HG03097 (cell line): ENCODE measurements around the gene ZNF366.

Experiments
- ATAC-seq: cut with Tn5 transposase; IDR thresholded peaks from one replicate; pipeline ENCODE4 v1.9.1; 2021; ENCODE audit not compliant: unreplicated experiment, low FRiP score

ZNF366 gene, protein sequence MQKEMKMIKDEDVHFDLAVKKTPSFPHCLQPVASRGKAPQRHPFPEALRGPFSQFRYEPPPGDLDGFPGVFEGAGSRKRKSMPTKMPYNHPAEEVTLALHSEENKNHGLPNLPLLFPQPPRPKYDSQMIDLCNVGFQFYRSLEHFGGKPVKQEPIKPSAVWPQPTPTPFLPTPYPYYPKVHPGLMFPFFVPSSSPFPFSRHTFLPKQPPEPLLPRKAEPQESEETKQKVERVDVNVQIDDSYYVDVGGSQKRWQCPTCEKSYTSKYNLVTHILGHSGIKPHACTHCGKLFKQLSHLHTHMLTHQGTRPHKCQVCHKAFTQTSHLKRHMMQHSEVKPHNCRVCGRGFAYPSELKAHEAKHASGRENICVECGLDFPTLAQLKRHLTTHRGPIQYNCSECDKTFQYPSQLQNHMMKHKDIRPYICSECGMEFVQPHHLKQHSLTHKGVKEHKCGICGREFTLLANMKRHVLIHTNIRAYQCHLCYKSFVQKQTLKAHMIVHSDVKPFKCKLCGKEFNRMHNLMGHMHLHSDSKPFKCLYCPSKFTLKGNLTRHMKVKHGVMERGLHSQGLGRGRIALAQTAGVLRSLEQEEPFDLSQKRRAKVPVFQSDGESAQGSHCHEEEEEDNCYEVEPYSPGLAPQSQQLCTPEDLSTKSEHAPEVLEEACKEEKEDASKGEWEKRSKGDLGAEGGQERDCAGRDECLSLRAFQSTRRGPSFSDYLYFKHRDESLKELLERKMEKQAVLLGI

DNA sequence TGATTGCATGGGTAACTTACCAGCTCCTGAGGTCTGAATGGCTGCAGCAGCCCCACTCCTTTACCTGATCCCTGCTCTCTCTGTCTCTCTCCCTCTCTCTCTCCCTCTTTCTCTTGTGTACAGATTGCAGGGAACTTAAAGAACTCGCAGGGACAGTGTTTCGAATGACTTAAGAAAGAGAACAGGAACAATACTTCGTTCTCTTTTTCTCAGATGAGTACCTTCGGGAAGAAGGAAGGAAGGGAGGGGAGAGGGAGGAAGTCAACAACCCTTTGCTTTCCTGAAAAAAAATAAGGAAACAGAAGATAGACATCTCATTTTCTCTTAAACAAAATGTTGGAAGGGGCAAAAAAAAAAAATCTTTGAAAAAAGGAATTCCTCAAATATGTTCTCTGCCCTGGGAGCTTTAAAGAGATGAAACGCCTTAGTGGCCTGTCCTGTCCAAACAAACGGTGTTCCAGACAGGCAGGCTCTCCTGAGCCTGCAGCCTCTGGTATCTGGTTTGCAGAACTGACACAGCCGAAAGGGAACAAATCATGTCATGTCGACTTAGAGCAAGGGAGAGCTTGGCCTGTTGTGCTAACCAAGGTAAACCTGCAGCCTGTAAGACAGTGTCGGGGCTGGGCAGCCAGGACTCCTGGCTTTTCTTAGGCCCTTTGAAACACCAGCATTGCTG lies at the start of gene ZNF366:
TSS of gene ZNF366 (minus strand) at position 180 of the 676 bp plus-strand sequence. CDS start 45,914 bp downstream, outside the sequence.
- no peak for ATAC-seq

DNA sequence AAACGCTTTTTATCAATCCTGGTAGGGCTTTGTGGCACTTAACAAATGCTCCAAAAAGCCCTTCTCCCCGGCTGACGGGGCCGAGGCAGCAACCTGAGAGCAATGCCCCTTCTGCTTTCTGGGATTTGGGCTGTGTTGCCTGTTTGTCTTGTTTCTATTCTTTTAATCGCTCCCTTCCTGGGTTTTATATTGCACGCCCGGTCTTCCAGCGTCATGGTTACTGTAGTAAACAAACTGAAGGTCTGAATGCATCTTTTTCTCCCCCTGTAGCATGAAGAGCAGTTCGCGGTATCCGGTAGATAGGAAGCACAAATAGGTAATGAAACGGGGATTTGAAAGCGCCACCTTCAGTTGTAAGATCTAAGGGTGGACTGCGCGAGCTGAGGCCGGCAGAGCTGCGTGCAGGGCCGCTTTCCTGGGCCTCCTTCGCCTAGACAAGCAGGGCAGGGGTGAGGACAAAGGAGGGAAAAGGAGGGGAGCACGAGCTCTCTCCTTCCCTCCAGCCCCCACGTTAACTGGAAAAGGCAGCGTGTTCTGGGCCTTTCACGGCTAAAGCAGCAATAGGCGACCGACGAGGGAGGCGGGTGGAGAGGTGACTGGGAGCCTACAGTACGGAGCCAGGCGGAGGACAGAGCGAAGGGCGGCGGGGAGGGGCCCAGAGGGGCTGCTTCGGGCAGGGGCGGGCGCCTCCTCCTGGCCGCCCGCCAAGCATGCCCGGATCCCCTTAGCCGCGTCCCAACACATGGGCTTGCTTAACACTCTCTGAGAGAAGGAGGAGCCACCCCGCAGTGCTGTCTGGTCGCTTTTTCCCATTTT lies 49.3 kb upstream of the ZNF366 start:
- peak; percentile 70 for ATAC-seq

DNA sequence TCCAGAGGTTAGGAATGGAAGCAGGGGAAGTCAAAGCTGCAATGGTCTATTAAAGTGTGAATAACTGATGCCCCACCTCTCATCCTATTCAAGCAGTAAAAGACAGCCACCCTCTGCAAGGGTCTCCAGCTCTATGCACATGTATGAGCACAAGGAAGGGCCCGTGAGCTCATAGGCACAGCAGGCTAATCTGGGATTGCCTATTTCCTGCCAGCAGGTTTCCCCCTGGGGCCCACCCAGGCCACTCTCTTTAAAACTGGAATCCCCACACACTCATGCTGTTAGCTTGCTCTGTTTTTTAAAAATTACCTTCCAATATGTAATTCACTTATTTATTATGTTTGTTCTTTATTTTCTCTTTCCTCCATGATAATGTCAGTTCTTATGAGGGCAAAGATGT lies 48.7 kb upstream of the ZNF366 start:
- ATAC-seq, result no peak

DNA sequence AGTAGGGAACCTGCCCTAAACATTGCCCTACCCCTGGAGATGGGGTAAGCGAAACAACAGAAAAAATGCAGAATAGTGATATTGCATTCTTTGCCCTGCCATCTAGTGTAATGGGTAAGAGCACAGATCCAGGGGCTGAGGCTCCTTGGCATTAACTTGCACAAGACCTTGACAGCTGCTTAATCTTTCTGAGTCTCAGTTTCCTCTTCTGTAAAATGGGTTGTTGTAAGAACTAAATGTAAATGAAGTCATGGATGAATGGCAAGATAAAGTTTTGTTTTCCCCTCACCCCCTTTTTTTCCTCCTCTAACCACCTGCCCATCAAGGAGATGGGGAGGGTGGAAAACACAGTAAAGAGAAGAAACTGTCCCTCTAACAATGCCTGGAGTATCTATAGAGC lies 47.7 kb upstream of the ZNF366 start:
- no peak for ATAC-seq

DNA sequence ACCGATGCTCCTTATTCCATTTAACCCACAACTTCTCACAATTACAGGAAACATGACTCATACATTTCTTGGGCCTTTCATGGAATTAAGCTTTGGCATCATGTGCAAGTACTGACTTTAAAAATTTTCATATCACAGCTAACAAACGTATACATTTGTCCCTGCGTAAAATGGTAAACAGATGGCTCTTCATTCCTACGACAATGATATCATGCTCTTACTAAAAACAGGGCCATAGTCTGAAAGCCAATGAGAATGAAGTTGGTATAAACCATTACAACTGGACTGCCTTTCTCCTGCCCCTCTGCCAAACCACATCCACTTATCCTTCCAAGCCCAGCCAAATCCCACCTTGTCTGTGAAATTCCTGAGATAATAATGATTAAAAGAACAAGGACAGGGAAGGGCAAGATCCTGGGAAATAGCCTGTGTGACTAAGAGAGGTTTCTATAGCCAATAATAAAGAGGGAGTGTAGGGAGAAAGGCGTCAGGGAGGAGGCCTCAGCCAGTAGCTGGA lies 44.9 kb upstream of the ZNF366 start:
- no peak for ATAC-seq

DNA sequence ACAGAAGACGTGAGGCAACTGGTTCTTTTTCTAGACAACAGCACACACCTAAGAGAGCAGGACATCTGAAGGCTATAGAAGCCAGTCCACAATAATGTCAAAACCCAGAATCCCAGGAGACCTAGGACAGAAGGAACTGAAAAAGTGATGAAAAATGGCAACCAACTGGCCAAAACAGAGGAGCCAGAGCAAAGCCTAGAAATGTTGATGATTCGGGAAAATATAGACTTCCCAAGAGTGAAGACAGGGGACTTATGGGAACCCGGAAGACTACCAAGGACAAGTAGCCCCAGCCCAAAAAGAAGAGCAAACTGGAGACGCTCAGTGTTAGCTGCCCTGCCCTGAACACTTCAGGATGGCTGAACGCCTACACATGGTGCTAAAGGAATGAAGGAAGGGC lies 43.4 kb upstream of the ZNF366 start:
- no peak for ATAC-seq

DNA sequence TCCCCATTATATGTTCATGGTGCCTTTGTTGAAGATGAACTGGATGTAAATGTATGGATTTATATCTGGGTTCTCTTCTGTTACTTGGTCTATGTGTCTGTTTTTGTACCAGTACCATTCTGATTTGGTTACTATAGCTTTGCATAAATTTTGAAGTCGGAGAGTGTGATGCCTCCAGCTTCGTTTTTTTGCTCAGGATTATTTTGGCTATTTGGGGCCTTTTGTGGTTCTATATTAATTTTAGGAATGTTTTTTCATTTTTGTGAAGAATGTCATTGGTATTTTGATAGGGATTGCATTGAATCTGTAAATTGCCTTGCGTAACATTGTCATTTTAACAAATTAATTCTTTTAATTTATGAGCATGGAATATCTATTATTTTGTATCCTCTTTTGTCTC lies 36.6 kb upstream of the ZNF366 start:
- no peak for ATAC-seq

DNA sequence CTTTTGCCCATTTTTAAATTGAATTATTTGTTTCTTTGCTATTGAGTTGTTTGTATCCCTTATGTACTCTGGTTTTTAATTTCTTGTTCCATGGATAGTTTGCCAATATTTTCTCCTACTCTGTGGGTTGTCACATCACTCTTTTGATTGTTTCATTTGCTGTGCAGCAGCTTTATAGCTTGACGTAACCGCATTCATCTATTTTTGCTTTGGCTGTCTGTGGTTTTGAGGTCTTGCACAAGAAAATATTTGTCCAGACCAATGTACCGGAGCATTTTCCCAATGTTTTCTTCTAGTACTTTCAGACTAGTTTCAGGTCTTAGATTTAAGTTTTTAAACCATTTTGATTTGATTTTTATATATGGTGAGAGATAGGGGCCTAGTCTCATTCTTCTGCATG lies 36.2 kb upstream of the ZNF366 start:
- no peak for ATAC-seq

DNA sequence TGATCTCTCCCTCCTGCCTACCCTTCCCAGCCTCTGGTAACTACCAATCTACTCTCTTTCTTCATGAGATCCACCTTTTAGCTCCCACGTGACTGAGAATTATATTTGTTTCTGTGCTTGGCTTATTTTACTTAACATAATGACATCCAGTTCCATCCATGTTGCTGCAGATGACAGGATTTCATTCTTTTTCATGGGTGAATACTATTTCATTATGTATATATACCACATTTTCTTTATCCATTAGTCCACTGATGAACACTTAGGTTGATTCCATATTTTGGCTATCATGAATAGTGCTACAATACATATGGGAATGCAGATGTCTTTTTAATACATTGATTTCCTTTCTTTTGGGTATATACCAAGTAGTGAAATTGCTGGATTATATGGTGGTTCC lies 35.5 kb upstream of the ZNF366 start:
- no peak for ATAC-seq

DNA sequence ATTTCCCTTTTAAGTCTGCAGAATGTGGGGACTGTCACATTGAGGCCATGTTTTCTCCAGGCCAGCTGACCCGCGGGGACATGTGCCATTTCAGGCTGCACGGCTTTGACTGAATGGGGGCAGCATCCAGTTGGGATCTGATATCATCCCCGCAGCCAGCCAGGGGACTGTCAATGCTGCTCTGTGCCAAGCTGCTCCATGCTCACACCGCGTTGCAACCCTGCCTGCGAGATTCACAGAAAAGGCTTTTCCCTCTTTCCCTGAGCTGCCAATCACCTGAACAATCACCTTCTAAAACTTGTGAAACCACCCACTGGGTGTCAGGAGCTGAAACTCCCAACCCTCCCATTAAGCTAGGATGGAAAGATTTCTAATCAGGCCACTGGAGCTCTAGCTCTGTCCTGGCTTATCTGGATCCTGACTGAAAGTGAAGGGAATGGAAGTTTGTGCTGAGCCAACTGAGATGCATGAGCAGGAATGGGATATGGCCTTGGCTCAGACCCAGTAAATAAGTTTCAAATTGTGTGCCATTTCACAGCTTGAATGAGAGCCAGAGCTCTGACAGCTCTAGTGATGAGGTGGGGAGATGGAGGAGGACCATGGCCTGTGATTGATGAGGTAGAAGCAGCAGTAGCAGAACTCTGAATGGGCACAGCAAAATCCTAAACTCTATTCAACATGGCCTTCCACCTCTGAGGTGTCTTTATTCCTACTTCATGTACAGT lies 34.5 kb upstream of the ZNF366 start:
- no peak for ATAC-seq

DNA sequence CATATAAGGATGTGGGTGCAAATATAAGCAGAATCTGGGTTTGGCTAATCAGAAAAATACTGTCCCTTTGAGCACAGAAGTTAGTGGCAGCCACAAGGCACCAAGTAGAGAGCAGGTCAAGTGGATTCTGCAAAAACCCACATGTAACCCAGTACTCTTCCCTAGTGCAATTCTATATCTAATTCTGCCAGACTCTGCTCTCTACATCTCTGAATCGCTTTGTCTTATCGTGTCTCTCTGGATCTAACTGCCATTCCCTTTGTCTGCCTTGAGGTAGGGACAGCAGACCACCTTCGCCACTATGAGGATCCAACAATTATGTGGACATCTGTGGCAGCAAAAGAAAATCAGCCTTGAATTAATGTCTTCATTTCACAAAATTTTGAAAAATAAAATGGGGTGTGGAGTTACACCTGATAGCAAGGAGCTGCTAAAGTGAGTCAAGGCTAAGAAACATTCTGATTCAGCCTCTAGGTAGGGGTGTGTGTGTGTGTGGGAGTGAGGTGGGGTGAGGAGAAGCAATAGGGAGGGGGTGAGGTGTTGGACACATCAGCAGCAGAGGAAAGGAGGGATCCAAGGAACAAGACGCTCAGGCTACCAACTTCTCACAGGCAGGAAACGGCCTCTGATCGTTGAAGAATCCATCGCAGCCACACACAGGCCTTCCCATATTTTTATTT lies 33.7 kb upstream of the ZNF366 start:
- ATAC-seq, result no peak

DNA sequence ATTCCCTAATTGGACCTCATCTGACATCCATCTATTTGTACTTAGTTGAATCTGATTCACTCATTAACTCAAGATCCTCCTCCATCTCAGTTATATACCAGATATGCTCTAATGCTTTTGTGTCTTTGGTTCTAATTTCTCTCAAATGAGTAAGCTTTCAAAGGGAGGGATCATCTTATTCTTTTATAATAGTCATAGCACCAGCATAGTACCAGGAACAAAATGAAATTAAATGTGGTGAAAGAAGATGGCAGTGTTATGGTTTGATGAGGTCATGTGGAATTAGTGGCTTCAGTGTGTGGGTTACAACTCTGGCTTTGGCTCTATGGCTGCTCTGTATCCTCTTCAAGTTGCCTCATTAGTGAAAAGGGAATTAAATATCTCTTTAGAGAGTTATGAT lies 32.5 kb upstream of the ZNF366 start:
- no peak for ATAC-seq

DNA sequence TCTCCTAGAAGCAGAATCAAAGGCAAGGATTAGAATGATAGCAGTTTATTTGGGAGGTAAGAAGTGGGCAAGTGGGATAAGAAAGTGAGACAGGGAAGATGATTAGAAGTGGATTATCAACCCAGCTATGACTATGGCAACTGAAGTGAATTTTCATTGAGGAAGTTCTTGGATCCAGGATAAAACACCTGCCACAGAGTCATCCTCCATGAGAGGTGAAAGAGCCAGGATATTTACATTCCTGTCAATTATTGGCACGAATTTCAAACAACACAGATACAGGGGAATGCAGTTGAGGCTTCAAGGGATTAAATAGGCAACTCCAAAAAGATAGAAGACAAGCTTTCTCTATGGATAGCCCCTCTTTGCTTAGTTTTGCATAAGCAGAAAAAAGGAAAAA lies 31.8 kb upstream of the ZNF366 start:
- ATAC-seq, result no peak

DNA sequence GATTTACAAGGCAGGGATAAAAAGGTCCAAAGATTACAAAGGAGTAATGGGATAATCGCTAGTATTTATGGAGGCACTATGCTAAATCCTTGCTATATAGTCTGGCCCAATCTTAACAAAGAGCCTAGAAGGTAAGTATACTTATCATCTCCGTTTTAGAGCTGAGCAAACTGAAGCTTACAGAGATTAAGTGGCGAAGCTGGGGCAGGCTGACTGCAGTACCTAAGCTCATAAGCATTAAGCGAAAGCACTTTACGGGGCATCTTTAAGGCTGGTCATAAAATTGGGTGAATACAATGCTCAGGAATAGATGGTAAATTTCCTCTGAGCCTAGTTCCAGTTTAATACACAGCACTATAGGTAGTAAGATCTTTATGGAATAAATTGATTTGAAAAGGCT lies 30.0 kb upstream of the ZNF366 start:
- ATAC-seq, result no peak

DNA sequence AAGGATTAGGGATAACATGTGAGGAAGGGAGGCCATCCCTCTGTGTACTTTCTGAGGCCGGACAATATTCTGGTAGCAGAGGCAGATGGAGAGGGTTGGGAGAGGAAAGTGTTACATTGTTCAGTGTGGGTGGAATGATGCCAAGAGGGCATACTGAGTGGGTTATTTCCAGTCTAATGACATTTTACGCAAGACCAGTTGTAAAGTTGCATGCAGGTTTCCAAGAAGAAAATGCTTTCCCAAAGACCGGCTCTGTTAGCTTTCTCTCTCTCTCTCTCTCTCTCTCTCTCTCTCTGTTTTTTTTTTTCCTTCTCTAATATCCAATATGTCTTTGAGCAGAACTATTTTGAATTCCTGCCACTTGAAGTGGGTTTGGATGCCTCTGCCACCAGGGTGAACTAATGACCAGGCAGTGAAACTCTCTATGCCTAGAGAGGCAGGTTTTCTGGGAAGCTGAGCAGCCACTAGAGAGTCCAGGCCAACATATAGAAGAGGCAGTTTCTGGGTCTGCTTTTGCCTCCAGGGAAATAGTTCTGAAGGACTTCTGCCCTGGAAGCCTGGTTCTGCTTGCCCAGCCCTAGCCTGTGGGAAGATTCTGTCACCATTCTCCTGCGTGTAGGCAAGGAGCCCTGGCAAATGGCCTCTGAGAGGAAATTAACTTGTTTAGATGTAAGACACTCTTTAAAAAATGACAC lies 24.4 kb upstream of the ZNF366 start:
- no peak for ATAC-seq

DNA sequence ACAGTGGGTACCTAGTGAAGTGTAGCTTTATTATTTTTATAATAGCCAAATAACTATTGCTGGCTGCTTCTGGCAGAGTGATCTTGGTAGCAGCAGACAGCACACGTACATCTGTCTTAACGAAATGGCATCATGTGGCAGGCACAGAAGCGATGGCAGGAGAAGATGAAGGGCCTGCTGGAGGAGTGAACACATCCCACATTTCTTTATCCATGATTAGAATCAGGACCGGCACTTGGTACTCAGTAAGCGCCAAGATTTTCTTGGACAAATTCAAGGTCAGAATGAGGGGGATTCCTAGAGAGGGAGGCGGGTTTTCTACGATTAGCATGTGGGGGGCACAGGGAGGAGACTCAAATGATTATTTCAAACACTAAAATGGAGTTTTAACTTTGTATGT lies 23.0 kb upstream of the ZNF366 start:
- no peak for ATAC-seq

DNA sequence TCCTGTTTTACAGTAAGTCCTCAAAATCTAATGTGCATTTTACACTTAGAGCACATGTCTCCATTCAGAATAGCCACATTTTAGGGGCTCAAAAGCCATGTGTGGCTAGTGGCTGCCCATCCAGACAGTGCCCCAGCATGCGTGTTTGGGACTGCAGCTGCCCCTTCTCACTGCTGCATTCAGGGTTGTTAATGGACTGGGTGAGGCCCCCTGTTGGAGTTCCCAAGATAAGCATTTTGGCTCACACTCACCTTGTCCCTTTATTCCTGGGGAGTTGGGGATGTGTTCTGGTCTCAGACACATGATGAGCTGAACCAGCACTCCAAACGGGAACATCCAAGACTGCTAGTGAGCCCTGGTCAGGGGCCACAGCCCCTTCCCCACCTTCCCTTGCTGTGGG lies 22.2 kb upstream of the ZNF366 start:
- no peak for ATAC-seq

DNA sequence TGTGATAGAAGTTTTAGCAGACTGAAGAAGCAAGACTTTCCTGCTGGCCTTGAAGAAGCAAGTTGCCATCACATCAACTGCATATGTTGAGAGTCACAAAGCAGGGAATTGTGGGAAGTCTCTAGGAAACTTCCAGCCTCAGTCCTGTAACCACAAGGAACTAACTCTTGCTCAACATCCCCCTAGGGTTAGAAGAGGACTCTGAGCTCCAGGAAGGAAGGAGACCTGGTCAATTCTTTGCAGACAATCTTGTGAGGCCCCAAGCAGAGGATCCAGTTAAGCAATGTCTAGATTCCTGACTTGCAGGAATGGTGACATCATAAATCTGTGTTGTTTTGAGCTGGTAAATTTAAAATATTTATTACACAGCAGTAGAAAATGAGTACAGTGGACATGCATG lies 18.6 kb upstream of the ZNF366 start:
- no peak for ATAC-seq
